Stimulated activated CD4-positive, alpha-beta T cell treated with anti-CD3 and anti-CD28 coated beads, TNF-alpha, amount 100 ng/mL, for 48 hours (primary cell): ENCODE data around the gene ZBTB46.

Source experiments
- DNase-seq, 3 donors: peaks; one replicate each; pipeline ENCODE4 v3.0.0-alpha.2; 2020; ENCODE audit warnings: low read depth in 3 of 3

ZBTB46 gene

DNA sequence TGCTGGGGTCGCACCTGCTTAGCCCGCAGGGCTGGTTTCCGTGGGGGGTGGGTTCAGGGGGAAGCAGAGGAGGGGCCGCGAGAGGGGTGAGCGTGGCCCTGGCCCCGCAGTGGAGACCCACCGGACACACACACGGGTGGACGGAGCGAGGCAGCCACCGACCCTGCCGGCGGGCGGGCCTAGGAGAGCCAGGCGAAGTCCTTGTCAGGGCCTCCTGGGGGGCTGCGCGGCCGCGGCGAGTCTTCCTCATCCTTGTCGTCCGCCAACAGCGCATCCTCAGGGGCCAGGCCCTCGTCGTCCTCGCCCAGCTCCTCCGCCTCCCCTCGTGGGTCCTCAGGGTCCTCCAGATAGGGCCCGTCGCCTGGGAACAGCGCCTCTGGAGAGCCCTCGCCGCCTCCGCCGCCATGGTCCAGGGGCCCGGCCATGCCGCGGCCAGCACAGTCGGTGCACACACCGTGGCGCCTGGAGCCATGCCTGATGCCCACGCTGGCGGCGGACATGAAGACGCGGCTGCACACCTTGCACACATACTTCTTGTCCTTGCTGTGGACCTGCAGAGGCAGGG, 84.2 kb downstream of the ZBTB46 start:
- no peak for DNase-seq

DNA sequence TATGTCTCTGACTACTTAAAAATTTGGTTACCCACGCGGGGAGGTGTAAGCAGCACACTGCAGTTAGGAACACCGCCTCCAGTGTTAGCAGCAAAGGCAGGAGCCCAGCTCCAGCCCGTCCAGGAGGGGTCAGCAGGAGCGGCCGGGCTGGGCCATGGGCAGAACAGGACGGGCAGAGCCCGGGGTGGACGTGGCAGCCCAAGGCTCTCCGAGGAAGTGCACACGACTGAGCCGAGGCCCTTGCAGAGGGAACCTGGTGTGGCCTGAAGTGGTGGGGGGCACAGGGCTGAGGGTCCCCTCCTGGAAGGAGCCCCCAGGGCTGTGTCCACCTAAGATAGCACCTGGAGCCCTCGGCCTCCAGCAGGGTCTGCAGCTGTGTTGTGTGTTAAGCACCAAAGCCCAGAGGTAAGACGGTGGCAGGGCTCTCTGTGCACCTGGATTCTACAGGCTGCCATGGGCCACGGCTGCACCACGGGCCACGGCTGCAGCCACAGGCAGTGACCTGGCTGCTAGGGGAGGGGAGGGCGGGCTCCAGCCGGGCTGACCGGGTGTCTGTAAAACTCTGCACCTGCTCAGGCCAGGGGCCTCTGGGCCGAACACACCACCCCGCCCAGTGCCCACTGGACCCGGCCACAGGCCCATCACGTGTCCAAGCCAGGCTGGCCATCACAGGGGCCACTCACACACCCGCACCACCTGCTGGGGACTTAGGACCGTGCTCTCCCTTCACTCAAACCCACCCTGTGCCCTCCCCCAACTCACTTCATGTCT, 84.9 kb downstream of the ZBTB46 start:
- no peak for DNase-seq

DNA sequence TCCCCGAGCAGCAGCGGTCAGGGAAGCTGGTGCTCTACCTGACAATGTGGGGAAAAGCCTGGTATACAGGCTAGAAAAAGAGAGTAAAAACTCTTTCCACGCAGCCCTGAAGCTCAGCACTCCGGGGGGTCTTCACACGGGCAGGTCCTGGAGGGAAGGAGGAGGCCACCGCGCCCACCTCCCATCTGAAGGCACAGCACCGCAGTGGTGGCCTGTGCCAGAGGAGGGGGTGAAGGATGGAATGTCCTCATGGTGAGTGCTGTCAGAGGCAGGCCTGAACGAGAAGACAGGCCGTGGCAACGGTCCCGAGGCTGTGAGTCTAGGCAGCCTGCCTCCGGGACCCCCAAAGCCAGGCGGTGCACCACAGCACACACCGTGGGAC, 85.6 kb downstream of the ZBTB46 start:
- no peak for DNase-seq

DNA sequence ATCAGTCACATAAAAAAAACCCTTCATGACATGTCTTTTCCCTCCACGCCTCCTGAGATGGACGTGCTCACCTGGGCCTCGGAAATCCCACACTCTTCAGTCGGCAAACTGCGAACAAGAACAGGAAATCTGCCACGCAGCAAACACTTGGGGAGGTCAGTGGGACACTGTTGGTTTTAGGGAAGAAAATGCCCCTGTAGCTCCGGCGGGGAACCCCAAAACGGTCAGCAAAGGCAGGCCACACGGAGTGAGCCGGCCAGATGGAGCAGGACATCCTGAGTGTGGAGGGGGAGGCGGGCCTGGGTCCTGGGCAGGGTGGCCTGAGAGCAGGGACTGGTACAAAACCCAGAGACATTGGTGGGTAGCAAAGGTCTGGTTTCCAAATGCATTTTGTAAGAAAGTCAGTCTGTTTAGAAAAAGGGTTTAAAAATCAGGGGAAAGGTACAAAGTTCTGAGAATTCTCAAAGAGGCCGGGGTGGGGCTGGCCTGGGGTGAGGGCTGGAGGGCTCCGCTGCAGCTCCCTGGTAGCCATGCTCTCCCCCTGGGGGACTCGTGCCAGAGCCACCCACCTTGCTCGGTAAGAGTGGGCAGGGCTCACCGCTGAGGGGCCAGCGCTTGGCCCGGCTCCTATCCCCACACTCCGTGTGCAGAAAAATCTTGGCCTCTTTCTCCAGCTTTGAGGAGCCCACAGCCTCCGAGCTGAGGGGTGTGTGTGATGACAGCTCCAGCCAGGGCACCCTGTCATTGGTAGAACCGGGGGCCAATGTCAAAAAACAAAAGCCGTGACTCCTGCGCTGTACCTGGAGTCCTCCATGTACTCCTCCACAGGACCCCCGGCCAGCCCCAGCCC, 86.3 kb downstream of the ZBTB46 start:
- DNase-seq = no peak

DNA sequence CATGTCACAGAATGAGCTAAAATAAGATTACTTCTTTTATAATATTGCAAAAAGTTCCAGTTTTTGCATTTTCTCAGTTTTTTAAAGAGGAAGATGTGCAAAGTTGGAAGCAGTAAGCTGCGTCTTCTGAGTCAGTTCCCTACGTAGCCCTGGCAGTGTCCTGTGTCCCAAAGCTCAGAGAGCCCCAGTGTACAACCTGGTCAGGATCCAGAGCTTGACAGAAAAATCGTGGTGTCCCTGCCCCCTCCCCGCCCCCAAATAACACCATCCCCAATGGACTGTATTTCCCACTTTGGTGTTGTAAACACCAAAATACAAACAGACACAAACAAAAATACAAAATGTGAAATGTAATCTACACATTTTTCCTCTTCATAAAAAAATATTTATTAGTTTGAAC, 86.9 kb downstream of the ZBTB46 start:
- no peak for DNase-seq

DNA sequence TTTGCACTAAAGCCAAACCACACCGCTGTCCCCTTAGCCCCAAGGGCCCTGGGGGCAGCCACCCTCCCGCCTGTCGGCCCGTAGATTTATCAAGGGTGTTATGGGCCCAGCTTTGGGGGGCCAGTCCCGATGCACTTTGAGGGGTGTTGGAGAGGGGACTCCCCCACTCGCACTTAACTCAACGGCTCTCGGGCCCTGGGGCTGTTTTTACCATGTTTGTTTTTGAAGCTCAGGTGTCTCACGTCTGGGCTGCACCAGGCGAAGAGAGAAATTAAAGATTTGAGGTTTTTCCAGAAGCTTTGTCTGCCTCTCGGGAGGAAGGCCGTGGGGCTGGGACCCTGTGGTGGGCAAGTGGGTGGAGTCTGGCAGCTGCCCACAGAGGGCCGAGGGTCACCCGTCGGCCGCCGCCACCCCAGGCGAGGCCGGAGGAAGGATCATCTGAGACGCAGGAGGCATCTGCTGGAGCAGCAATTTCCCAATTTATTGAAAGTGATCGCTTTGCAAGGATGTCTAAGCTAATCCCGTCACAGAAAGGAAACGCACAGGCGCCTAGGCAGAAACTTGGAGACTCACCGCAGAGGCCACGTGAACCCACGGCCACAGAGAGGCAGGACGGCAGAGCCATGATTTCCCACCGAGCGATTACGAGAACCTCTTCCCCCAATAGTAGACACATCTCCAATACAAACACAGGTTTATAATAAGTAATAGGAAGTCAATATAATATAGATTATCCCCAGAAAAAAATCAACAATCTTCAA, 87.7 kb downstream of the ZBTB46 start:
- no peak for DNase-seq

DNA sequence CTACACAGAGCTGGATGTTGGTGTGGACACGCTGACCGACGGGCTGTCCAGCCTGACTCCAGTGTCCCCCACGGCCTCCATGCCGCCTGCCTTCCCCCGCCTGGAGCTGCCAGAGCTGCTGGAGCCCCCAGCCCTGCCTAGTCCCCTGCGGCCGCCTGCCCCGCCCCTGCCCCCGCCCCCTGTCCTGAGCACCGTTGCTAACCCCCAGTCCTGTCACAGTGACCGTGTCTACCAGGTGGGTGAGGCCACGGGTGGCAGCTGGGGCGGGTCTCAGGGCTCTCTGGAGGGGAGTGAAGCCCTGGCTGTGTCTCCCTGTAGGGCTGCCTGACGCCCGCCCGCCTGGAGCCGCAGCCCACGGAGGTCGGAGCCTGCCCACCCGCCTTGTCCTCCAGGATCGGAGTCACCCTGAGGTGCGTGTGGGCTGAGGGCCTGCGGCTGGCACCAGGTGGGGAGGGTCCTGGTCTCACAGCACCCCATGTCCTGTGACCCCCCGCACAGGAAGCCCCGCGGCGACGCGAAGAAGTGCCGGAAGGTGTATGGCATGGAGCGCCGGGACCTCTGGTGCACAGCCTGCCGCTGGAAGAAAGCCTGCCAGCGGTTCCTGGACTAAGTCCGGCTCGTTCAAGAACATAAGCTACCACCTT, 88.6 kb downstream of the ZBTB46 start:
- DNase-seq = no peak

DNA sequence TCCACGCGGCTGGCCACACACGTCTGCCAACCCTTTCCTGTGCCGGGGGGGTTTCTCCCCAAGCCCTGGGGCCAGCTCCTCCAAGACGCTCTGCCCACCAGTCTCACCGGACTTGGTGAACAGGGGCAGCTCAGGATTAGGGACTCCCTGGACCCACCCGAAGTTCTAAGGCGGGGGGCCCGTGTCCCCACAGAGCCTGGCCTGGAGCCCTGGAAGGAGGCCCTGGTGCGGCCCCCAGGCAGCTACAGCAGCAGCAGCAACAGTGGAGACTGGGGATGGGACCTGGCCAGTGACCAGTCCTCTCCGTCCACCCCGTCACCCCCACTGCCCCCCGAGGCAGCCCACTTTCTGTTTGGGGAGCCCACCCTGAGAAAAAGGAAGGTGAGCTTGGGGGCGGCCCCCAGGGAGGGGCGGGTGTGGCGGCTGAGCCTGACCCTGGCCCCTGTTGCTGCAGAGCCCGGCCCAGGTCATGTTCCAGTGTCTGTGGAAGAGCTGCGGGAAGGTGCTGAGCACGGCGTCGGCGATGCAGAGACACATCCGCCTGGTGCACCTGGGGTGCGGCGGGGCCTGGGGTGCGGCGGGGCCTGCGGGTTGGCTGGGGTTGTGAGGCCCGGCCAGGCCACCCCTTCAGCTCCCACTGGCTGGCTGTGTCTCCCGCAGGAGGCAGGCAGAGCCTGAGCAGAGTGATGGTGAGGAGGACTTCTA, 89.2 kb downstream of the ZBTB46 start:
- no peak for DNase-seq

DNA sequence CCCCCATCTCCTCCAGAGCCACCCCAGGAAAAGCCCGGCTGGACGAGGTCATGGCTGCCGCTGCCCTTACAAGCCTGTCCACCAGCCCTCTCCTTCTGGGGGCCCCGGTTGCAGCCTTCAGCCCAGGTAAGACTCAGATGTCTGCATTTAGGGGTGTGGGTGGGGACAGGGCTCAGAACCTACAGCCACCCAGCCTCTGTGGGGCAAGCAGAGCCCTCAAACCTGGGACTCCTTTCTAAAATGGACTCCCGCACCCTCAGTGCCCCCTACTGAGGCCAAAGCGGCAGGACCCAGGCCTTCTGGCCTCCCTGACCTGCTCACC, 89.7 kb downstream of the ZBTB46 start:
- no peak for DNase-seq

DNA sequence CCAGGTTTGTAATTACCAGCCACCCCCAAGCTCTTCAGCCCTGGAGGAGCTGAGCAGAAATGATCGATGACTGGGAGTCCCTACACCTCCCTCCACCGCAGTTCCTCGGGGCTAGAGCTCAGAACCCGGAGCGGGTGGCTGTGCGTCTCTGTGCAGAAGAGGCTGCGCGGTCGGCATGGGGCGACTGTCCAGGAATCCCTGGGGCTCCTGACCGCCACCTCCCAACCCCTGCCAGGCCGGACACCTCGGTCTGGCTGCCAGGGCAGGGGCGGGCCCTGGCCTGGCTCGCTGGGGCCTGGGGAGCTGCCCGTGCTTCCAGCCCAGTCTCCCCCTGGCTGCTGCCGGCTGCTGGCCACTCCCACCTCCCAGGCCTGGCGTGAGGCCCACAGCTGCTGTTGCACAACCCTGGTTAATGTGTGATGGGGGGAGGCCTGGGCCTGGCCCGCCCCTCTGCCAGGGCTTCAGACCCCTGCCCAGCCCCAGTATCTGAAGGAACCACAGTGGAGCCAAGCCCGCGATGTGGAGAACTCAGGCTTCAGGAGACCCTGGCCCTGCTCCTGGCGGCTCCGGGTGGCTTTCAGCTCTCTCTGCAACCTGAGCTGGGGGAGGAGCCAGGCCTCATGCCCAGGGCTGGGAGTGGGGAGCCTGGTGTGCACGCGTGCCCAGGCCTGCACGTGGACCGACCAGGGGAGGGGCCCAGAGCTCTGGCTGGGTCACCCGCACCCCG, 90.3 kb downstream of the ZBTB46 start:
- DNase-seq = no peak

DNA sequence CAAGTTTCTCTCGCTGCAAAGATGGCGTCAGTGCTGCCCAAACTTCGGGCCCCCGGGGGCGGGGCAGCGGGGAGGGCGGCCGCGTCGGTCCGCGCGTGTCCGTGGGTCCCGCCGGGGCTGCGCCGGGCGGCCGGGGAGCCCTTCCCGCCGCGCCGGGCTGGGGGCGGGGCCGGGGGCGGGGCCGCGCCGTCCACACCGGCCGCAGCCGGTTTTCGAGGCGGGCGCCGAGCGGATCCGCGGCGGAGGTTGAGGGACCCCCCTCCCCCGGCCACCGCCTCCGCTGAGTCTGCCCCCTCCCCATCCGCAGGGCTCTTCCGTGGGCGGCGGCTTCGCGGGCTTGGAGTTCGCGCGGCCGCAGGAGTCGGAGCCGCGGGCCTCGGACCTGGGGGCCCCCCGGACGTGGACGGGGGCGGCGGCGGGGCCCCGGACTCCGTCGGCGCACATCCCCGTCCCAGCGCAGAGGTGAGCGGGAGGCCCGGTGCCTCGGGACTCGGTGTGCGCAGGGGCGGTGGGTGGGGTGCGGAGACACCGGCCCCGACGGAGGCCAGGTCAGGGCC, 90.9 kb downstream of the ZBTB46 start:
- no peak for DNase-seq

DNA sequence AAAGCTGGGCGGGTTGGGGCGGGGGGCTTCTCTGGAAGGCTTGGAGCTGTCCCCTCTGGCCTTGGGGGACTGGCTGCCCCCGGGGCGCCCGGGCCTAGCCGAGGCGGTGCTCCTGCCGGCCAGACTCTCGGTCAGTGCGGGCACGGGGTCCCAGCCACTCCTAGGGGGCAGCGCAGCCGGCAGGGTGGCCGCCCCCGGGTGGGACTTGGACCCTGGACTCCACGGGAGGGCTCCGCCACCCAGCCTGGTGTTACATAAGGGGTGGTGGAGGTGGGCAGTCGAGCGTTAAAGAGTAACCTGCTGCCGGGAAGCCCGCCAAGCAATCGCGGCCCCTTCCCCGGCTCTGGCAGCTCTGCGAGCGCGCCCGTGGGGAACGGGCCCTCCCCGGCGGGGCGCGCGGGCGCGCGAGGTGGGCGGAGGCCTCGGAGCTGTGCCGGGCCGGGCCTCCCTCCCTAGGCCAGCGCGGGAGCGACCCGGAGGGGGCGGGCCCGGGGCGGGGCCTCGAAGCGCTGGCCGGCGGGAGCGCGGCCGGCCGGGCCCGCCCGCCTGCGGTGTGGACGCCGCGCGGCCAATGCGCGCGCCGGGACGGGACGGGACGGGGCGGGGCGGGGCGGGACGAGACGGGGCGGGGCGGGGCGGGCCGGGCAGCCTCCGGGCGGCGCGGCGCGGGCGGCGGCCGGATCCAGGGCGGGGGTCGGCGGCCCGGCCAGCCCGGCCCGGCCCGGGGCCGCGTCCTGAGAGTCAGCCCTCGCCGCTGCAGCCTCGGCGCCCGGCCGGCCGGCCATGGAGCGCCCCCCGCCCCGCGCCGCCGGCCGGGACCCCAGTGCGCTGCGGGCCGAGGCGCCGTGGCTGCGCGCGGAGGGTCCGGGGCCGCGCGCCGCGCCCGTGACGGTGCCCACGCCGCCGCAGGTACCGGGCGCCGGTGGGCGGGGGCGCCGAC, 91.7 kb downstream of the ZBTB46 start, which contains the start of gene SLC2A4RG:
Gene SLC2A4RG, plus strand, starts transcription at position 647 of the 940 bp plus-strand sequence. Its CDS starts 137 bp downstream, at position 784.
- DNase-seq = no peak

DNA sequence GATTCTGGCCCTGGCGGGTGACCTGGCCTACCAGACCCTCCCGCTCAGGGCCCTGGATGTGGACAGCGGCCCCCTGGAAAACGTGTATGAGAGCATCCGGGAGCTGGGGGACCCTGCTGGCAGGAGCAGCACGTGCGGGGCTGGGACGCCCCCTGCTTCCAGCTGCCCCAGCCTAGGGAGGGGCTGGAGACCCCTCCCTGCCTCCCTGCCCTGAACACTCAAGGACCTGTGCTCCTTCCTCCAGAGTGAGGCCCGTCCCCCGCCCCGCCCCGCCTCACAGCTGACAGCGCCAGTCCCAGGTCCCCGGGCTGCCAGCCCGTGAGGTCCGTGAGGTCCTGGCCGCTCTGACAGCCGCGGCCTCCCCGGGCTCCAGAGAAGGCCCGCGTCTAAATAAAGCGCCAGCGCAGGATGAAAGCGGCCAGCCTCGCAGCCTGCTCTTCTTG, 92.4 kb downstream of the ZBTB46 start:
- no peak for DNase-seq

DNA sequence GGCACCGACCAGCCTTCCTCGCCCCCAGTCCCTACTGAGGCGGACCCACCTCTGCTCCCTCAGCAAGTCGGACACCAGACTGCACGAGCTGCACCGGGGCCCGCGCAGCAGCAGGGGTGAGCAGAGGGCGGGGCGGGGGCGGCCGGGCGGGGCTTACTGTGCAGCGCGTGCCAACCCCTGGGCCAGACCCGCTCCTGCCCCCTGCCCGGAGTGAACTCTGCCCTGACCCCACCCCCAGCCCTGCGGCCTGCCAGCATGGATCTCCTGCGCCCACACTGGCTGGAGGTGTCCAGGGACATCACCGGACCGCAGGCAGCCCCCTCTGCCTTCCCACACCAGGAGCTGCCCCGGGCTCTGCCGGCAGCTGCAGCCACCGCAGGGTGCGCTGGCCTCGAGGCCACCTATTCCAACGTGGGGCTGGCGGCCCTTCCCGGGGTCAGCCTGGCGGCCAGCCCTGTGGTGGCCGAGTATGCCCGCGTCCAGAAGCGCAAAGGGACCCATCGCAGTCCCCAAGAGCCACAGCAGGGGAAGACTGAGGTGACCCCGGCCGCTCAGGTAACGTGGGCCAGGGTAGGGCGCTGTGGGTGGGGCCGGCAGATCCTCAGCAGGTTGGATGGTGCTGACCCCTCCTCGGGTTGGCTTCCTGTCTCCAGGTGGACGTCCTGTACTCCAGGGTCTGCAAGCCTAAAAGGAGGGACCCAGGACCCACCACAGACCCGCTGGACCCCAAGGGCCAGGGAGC, 92.9 kb downstream of the ZBTB46 start:
- DNase-seq = no peak

DNA sequence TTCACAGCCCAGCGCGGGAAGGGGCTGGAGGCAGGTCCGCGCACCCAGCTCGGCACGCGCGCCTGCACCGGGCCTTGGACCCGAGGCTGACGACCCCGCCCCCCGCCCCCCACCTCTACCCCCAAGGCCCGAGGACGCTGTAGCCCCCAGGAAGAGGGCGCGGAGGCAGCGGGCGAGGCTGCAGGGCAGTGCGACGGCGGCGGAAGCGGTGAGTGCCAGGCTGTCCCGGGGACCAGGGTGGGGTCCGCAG, 93.4 kb downstream of the ZBTB46 start:
- no peak for DNase-seq

DNA sequence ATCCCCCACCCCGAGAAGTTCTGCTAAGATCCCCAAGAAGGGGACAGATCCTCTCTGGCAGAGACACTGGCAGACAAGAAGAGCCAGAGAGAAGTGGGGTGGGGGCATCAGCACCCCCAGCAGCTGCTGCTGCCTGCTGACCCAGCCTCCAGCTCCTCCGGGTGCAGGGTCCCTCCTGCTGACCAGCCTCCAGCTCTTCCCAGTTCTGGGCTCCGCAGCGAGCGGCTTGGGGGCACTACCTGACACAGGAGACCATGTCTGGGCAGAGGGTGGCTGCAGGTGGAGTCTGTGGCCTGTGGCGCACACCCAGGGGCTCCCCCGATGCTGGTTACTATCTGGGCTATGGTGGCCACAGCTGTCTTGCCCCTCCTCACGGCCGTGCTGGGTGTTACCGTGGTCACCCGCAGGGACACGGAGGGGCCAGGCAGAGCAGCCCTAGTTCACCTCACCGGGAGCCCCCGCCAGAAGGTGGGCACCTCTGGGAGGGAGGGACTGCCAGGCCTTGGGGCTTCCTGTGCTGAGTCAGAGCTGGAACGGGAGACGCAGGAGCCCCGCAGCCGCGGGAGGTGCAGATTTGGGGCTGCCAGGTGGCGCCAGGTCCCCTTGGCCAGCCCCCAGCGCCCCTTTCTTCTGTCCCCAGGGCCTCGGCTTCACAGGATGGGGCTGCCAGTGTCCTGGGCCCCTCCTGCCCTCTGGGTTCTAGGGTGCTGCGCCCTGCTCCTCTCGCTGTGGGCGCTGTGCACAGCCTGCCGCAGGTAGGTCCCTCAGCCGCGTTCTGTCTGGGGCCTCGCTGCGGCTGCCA, 94.0 kb downstream of the ZBTB46 start:
- DNase-seq = no peak

DNA sequence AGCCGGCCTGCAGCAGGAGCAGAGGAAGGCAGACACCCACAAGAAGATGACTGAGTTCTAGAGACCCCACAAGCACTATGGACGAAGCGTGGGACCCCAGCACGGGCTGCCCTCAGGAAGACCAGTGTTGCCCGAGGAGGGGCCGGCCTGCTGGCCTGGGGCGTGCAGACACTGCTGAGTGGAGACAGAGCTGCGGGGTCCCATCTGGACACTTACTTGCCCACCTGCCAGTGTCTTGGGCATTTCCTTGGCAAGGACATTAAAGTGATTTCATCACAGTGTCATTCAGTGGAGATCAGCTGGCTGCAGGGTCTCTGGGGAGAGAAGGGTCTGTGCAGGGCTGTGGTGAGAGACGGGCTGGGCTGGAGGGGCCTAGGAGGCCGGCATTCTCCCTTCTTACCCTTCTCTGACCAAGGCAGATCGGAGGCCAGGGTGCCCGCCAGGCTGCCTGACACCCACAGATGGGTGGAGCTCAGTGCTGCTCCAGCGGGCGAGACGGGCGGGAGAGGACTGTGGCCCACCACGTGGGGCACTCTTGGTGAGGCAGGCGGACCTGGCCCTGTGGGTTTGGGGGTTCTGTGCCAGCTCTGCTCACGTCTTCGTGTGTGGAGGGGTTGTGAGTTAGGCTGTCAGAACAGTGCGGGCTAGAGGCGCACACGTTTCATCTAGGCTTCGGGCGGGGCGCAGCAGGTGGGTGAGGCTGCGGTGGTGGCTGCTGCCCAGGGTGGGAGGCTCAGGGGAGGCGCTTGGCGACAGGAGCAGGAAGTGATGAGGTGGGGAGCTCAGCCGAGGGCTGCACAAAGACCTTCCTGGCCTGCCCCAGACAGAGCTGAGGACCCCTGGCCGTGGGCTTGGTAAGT, 95.0 kb downstream of the ZBTB46 start, which contains the start of gene LIME1:
Gene LIME1, plus strand, starts transcription at position 806 of the 860 bp plus-strand sequence. CDS start 886 bp downstream, outside the sequence.
- DNase-seq = no peak
